ENCODE results near the gene OPCML. TPM values are rescaled to one million over a fixed set of nuclear protein-coding genes. Genes with fewer than 3 reads are reported as not detected.

Gene OPCML
- total and polyA plus RNA-seq, 2 experiments from 2014 or later: 1.2 to 4.4 TPM

DNA sequence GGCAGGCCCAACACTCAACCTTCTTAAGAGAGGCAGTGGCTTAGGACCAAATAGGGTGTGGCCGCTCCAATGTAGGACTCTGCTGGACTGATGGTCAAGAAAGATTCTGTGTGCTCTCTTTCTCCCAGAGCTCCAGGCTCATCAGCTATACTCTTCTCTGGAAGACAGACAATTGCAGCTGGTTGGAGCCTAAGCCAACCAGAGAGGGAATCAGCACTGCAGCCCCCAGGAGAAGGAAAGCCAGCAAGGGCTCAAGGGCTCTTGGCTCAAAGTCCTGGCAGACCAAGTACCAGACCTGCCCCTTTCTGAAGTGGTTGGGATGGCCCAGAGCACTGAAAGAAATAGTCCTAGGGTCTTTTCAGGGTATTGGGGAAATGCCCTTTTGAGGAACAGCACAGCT, 1084.5 kb downstream of the OPCML start (continued):
- TF ChIP-seq, protein P1, sequence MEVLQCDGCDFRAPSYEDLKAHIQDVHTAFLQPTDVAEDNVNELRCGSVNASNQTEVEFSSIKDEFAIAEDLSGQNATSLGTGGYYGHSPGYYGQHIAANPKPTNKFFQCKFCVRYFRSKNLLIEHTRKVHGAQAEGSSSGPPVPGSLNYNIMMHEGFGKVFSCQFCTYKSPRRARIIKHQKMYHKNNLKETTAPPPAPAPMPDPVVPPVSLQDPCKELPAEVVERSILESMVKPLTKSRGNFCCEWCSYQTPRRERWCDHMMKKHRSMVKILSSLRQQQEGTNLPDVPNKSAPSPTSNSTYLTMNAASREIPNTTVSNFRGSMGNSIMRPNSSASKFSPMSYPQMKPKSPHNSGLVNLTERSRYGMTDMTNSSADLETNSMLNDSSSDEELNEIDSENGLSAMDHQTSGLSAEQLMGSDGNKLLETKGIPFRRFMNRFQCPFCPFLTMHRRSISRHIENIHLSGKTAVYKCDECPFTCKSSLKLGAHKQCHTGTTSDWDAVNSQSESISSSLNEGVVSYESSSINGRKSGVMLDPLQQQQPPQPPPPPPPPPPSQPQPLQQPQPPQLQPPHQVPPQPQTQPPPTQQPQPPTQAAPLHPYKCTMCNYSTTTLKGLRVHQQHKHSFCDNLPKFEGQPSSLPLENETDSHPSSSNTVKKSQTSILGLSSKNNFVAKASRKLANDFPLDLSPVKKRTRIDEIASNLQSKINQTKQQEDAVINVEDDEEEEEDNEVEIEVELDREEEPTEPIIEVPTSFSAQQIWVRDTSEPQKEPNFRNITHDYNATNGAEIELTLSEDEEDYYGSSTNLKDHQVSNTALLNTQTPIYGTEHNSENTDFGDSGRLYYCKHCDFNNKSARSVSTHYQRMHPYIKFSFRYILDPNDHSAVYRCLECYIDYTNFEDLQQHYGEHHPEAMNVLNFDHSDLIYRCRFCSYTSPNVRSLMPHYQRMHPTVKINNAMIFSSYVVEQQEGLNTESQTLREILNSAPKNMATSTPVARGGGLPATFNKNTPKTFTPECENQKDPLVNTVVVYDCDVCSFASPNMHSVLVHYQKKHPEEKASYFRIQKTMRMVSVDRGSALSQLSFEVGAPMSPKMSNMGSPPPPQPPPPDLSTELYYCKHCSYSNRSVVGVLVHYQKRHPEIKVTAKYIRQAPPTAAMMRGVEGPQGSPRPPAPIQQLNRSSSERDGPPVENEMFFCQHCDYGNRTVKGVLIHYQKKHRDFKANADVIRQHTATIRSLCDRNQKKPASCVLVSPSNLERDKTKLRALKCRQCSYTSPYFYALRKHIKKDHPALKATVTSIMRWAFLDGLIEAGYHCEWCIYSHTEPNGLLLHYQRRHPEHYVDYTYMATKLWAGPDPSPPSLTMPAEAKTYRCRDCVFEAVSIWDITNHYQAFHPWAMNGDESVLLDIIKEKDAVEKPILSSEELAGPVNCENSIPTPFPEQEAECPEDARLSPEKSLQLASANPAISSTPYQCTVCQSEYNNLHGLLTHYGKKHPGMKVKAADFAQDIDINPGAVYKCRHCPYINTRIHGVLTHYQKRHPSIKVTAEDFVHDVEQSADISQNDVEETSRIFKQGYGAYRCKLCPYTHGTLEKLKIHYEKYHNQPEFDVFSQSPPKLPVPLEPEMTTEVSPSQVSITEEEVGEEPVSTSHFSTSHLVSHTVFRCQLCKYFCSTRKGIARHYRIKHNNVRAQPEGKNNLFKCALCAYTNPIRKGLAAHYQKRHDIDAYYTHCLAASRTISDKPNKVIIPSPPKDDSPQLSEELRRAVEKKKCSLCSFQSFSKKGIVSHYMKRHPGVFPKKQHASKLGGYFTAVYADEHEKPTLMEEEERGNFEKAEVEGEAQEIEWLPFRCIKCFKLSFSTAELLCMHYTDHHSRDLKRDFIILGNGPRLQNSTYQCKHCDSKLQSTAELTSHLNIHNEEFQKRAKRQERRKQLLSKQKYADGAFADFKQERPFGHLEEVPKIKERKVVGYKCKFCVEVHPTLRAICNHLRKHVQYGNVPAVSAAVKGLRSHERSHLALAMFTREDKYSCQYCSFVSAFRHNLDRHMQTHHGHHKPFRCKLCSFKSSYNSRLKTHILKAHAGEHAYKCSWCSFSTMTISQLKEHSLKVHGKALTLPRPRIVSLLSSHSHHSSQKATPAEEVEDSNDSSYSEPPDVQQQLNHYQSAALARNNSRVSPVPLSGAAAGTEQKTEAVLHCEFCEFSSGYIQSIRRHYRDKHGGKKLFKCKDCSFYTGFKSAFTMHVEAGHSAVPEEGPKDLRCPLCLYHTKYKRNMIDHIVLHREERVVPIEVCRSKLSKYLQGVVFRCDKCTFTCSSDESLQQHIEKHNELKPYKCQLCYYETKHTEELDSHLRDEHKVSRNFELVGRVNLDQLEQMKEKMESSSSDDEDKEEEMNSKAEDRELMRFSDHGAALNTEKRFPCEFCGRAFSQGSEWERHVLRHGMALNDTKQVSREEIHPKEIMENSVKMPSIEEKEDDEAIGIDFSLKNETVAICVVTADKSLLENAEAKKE (CRISPR knock-in tag; IDR thresholded peaks at IDR 0.05): no peak

DNA sequence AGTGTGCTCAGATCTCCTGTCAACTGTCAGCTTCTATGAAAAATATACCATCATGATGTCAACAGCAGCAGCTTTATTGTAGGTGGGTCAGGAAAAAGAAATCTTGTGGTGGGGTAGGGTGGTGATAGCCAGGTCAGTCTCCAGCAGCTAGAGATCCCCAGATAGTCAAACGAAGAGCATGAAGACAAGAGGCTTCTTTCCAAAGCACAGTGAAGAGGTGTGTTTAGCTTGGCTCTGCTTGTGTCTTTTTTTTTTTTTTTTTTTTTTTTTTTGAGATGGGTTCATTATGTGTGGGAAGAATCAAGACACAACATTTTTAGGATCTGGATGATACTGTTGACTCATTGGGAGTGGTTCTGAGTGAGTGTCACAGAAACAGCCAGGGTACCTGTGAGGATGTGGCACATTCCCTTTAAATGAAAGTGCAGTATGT, 1086.4 kb downstream of the OPCML start:
- H3K27ac Mint-ChIP-seq: no peak overlapping the region
- Histone ChIP-seq H3F3A (replicated peaks; ENCODE audit: low read depth) (no peaks in the 10 kb centered on the region), H3K4me2 (no peak overlapping the region), H3K36me3 (ENCODE audit: insufficient read depth) (no peaks in the 10 kb centered on the region), H3K27ac (ENCODE audit: low read depth) (no peak overlapping the region), H3K9me2 (ENCODE audit: insufficient read depth) (peaks cover 8% of the 10 kb centered on the region), H3K79me2 (replicated peaks; ENCODE audit: insufficient read depth) (no peaks in the 10 kb centered on the region), H3K4me1 (ENCODE audit: insufficient read depth) (peaks cover 10% of the 10 kb centered on the region), H3K4me3 (no peak overlapping the region), H3K27me3 (ENCODE audit: insufficient read depth) (no peaks in the 10 kb centered on the region), H2AFZ (no peak overlapping the region), H4K20me1 (replicated peaks; ENCODE audit: insufficient read depth) (no peaks in the 10 kb centered on the region)
- H3K4me1 Mint-ChIP-seq: peaks cover 8% of the 10 kb centered on the region
- H3K9me3 Mint-ChIP-seq: no peaks in the 10 kb centered on the region
- H3K27me3 Mint-ChIP-seq (ENCODE audit: insufficient read depth, low read depth, poor library complexity): peaks cover 7% of the 10 kb centered on the region
- DNase-seq (ENCODE audit: low spot score) (no peak), ATAC-seq (no peak)
- no peak overlapping the region for H3K4me3 Mint-ChIP-seq
- H3K36me3 Mint-ChIP-seq (ENCODE audit: low read depth): no peaks in the 10 kb centered on the region
- TF ChIP-seq JUNB (IDR thresholded peaks at IDR 0.05; ENCODE audit: unreplicated experiment): no peak
- TF ChIP-seq, protein P1 (CRISPR knock-in tag; IDR thresholded peaks at IDR 0.05): no peak
- TF ChIP-seq, protein P2, sequence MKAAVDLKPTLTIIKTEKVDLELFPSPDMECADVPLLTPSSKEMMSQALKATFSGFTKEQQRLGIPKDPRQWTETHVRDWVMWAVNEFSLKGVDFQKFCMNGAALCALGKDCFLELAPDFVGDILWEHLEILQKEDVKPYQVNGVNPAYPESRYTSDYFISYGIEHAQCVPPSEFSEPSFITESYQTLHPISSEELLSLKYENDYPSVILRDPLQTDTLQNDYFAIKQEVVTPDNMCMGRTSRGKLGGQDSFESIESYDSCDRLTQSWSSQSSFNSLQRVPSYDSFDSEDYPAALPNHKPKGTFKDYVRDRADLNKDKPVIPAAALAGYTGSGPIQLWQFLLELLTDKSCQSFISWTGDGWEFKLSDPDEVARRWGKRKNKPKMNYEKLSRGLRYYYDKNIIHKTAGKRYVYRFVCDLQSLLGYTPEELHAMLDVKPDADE (IDR thresholded peaks at IDR 0.05): no peak
- TF ChIP-seq, protein P3, sequence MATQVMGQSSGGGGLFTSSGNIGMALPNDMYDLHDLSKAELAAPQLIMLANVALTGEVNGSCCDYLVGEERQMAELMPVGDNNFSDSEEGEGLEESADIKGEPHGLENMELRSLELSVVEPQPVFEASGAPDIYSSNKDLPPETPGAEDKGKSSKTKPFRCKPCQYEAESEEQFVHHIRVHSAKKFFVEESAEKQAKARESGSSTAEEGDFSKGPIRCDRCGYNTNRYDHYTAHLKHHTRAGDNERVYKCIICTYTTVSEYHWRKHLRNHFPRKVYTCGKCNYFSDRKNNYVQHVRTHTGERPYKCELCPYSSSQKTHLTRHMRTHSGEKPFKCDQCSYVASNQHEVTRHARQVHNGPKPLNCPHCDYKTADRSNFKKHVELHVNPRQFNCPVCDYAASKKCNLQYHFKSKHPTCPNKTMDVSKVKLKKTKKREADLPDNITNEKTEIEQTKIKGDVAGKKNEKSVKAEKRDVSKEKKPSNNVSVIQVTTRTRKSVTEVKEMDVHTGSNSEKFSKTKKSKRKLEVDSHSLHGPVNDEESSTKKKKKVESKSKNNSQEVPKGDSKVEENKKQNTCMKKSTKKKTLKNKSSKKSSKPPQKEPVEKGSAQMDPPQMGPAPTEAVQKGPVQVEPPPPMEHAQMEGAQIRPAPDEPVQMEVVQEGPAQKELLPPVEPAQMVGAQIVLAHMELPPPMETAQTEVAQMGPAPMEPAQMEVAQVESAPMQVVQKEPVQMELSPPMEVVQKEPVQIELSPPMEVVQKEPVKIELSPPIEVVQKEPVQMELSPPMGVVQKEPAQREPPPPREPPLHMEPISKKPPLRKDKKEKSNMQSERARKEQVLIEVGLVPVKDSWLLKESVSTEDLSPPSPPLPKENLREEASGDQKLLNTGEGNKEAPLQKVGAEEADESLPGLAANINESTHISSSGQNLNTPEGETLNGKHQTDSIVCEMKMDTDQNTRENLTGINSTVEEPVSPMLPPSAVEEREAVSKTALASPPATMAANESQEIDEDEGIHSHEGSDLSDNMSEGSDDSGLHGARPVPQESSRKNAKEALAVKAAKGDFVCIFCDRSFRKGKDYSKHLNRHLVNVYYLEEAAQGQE (IDR thresholded peaks at IDR 0.05; ENCODE audit: unreplicated experiment): no peak

All from GM23338 (cell line).